Dedifferentiated amniotic fluid mesenchymal stem cell (primary cell): Measurements from ENCODE around the gene DAZAP1.

Experiments used
- DNase-seq: peaks from one replicate; pipeline ENCODE4 v3.0.0-alpha.2; 2016; ENCODE audit errors: extremely low spot score

DAZAP1 gene

DNA sequence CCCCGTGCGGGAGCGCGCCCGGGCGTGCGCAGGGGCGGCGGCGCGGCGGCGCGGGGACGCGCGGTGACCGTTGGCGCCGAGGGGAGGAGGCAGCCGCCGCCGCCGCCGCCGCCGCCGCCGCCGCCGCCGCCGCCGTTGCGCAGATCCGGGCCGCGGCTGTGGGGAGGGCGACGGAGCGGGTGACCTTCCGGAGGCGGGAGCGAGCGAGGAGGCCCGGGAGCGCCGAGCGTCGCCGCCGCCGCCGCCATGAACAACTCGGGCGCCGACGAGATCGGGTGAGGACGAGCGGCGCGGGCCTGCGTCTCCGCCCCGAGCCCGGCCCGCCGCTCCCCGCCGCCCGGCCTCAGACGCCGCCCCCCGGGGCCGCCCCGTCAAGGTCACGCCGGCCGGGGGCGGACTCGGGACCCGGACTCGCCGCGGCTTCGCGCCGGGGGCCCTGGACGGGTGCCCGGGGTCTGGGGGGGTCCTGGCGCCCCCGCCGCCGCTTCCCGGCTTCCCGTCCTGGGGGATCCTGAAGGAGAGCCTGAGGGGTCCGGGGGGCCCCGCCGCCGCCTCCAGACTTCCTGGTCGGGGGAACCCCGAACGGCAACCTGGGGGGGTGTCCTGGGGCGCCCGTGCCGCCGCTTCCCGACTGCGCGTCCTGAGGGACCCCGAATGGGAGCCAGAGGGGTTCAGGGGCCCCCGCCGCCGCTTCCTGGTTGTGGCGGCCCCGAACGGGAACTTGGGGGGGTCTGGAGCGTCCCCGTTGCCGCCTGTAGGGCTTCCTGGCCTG, at the start of gene DAZAP1:
Gene DAZAP1 (plus strand): TSS at position 59 of the 772 bp plus-strand sequence. CDS start 188 bp downstream, at position 247.
- DNase-seq: no peak

DNA sequence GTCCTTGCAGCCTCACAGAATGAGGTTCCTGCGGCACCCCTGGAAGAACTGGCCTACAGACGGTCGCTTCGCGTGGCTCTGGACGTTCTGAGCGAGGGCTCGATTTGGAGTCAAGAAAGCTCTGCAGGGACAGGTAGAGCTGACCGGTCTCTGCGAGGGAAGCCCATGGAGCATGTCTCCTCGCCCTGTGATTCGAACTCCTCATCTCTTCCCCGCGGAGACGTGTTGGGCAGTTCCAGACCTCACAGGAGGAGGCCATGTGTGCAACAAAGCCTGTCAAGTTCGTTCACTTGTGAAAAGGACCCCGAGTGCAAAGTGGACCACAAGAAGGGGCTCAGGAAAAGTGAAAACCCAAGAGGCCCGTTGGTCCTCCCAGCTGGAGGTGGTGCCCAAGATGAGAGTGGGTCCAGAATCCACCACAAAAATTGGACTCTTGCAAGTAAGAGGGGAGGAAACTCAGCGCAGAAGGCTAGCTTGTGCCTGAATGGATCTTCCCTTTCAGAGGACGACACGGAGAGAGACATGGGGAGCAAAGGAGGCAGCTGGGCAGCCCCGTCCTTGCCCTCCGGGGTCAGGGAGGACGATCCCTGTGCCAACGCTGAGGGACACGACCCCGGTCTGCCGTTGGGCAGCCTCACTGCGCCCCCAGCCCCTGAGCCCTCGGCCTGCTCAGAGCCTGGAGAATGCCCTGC, 47.1 kb upstream of the DAZAP1 start:
- no peak for DNase-seq

DNA sequence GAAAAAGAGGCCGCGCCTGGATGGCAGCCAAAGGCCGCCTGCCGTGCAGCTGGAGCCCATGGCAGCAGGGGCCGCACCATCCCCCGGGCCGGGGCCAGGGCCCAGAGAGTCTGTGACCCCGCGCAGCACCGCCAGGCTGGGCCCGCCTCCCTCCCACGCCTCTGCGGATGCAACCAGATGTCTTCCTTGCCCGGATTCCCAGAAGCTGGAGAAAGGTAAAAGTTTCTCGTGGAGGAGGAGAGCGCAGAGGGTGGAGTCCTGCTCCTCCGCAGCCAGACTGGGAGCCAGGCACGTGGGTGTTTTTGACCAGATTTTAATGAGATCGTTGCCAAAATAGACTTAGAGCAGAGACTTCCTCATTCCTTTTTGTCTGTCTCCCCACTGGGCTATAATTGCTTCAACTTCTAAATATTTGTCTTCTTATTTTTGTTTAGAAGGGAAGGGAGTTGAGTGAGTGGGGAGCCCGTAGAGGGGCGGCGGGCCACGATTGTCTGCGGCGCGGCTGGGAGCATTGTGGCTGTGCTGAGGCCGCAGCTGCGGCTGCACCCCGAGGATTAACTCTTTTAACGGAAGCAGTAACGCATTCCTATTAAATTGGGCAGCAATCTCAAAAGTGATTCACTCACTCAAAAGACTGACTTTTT, 46.4 kb upstream of the DAZAP1 start:
- DNase-seq: peak; percentile 74

DNA sequence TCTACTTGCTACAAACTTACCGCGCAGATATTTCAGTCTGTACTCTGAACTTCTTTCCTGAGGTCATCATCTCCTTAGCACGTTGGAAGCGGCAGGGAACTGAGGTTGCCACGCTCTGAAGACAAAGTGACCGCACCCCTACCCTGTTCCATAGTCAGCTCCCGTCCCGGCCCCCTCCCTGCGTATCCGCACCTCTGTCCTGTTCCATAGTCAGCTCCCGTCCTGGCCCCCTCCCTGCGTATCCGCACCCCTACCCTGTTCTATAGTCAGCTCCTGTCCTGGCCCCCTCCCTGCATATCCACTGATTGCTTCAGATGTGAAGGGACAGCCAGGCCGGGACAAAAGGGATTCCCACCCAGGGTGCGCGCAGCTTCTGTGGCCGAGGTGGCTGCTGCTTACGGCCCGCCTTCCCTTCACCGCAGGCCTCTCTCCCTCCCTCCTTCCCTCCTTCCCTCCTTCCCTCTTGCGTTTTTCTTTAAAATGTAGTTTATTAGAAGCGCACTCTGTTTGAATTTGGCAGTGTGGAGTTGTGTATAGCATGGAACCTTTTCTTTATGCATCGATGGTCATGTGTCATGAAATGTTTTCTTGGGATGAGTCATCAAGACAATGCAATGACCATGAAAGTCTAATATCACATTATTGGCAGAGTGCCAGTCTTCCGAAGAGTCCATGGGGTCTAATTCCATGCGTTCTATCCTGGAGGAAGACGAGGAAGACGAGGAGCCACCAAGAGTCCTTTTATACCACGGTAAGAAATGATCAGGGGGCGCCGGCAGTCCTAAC, 45.6 kb upstream of the DAZAP1 start:
- peak; percentile 48 for DNase-seq

DNA sequence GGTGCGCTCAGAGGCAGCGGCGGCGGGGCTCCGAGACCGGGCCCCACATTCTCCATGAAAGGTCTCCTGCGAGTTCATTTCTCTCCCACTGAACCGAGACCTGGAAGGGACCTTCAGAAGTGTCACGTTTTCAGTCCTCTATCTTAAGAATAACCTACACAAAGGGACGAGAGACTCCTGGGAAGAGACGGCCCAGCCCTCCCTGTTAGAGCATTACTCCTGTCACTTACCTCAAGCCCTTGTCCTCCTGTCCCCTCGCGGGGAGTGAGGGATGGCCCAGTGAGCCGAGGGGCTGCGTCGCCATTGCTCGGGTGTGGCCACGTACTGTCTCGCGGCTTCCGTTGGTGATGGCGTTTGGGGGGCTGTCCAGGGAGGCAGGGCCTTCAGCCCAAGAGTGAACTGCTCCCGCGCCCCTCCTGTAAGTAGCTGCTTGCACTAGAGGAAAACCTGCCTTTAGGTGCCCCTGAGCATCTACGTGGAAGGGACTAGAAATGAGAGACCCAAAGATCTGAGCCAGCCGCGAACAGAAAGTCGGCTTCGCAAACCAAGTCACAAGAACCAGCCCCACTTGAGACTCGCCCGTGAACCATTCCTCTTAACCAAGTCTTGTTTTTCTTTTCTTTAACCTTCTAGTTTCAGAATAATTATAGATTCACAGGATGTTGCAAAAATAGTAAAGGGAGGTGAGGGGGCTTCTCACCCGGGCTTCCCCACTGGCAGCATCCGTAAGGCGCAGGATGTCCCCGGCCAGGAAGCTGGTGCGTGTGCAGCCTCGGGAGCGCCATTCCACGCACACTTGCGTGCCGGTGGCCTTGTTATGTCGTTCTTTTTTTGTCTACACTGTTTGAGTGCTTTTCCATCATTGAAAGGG, 44.8 kb upstream of the DAZAP1 start:
- DNase-seq: no peak

DNA sequence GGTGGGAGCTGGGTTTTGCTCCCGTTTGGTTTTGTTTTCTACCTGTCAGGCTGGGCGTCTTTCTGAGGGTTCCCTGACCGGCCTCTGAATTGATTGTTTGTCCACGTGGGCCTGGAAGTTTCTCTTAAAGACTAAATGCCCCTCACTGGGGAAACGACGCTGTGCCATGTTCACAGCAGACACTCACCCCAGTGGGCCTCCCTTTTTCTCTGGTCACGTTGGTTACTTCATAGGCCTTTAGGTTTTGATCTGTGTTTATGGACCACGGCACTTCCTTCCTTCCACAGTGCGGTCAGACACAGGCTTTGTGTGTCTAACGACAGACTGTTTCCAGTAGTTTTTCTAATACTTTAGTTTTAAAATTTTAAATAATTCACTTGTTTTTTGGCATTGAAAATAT, 43.8 kb upstream of the DAZAP1 start:
- no peak for DNase-seq

DNA sequence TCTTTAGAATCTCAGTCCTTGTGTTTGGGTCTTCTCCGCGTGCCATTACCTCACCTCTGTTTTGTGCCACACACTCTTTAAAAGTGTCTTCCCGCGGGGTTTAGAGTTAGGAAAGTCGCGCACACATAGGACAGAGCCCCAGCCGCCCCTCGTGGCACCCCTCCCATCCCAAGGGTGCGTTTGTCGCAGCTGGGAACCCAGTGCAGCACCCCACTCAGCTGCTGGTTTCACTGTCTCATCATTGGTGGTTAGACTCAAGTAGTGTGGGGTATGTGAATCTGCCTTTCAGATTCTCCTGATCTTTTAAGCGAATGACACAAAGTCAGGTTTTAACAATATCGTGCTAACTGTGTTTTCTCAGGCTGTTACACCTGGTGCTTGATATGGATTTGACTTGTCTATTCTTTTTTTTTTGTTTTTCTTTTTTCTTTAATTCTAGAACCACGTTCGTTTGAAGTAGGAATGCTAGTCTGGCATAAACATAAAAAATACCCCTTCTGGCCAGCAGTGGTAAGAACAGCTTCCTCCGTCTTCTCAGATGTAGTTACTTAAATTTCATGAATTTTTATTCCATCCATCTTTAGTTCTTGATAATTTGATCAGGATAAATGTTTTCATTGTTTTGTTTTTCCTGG, 43.2 kb upstream of the DAZAP1 start:
- DNase-seq: no peak

DNA sequence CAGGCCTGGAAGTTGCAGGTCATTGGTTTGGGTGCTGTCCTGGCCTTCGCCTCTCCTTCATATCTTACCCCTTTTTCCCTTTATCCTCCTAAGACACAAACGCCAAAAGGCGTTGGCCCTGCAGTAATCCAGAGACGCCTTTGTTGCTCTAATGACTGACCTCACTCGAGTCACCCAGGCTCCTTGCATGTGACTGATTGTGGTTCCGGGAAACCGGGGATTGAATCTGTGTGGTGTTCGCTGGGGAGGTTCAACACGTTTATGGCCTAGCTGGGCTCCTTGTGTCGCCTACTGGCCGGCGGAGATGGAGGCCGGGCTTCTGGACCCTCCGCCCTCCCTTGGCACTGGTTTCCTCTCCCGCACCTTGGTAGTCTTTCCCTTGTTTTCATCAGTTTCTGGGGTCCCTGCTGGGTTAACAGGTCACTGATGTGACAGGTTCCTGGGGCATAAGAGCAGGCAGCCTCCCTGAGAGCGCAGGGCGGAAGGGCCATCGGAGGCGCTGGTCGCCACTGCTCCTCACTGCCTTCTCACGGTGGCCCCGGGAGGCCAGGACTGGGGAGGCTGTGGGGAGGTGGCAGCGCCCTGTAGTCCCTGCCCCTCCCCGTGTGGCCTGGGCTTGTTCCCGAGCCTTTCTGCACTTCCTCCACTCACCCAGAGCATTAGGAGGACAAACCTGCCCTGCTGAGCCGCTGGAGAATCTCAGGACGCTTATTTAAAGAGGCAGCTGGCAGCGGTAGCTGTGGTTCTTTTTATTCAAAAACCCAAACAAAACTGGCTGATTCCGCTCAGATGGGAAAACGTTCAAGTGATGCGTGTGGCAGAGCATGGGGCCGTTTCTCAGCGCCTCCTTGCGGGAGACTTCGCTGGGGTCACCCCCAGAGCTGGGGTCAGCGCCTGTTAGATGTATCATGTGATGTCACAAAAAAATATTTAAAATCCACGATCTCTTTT, 41.8 kb upstream of the DAZAP1 start:
- DNase-seq: no peak

DNA sequence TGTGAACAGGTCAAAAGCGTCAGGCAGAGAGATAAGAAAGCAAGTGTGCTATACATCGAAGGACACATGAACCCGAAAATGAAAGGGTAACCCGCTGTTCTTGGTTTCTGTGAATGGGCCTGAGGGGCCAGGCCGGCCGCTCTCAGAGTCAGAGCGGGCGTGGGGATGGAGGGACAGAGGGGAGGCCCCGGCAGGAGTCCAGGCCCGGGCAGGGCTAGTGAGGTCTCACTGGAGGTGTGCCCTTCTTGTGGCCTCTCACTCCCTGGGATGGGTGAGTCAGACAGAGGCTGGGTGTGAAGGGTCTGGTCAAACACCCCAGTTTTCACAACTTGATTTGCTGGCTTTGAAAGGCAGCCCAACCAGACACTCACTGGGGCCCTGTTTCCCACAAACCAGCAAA, 41.1 kb upstream of the DAZAP1 start:
- DNase-seq: no peak

DNA sequence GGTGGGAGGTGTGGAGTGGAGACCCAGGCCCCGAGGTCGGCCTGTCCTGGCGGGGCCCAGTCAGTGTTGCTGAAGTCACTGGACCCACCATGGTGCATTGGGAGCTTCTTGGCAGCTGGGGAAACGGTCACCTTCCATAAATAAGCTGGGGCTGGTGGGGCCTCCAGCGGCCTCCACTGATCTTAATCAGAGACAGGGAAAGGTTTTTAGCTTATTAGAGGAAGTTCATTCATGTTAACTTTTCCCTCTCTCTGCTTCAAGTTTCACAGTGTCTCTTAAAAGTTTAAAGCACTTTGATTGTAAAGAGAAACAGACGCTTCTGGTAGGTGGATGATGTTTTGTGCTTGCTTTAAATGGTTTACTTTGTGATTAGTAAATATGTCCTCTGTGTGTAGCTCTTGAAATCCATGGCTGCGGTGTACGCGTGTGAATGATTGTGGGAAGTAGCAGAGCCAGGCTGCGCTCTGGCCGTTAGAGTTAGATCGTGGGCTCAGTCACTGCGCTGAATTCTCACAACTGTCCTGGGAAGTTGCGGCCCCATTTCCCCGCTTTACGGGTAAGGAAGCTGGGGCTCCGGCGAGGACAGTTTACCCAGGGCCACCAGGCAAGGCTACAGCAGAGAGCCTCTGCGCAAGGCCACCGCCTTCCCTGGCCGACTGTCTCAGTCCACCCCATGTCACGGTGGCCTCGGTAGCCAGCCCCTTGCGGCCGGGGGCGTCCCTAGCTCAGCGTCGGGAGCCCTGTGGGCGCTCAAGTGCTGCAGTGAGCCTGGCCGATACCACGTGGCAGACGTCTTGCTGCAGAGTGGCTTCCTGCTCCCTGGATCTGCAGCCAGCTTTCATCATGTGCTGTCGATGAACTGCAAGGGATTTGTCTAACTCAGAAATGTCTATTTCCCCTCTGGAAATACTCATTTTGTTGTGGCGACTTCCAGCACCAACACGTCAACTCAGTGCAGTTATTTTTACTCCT, 40.2 kb upstream of the DAZAP1 start:
- no peak for DNase-seq

DNA sequence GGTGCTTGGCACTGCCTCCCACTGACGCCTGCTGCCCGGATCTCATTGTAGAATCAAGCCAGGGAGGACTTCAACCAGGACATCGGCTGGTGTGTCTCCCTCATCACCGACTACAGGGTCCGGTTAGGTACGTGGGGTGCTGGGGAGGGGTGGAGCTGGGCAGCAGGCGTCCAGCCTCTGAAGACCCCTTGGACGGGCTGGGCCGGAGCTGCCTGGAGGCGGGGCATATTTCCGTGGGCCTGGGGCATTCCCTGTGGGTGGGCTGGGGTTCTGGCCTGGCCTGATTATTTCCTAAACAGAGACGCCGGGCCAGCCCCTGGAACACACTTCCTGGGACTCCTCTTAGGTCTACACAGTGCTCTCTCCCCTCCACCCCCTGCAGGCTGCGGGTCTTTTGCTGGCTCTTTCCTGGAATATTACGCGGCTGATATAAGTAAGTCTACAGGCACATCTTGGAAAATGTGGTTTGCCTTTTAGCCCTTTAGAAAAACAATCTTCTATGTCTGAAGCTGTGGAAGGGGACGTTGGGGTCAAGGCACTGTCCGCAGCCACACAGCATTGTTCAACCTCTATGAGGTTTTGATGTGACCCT, 38.1 kb upstream of the DAZAP1 start:
- no peak for DNase-seq

DNA sequence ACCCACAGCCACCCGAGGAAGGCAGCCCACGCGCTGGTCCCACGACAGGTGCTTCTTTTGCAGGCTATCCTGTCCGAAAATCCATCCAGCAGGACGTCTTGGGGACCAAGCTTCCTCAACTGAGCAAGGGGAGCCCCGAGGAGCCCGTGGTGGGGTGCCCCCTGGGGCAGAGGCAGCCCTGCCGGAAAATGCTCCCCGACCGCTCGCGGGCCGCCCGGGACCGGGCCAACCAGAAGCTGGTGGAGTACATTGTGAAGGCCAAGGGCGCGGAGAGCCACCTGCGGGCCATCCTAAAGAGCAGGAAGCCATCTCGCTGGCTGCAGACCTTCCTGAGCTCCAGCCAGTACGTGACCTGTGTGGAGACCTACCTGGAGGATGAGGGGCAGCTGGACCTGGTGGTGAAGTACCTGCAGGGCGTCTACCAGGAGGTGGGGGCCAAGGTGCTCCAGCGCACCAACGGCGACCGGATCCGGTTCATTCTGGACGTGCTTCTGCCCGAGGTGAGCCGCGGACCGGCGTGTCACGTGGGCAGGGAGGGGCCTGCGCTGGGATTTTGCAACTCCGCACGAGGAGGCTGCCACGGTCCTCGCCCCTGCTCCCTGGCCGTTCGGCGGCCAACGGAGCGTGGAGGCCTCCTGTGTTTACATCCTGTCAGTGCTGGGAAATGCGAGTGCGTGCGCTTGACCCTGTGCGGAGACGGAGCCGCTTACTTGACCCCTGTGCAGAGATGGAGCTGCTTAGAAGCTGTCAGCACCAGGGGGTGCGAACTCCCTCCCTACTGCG, 36.6 kb upstream of the DAZAP1 start:
- no peak for DNase-seq

DNA sequence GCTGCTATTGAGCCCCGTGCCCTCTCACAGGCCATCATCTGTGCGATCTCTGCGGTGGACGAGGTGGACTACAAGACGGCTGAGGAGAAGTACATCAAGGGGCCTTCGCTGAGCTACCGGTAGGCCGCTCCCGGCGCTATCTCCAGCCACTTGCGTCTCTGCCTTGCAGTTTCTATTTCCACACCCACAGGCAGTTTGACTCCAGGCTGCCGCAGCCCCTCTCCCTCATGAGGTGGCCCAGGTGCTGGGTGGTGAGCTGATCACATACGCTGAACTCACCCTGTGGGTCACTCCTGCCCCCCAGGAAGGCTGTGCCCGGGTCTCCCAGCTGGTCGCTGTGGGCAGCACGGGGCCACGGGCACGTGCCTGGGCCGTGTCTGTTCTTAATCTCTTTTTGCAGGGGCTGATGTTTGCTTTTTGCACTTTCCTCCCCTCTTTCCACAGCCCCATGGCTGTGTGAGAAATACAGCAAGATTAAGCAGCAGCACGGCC, 34.3 kb upstream of the DAZAP1 start:
- DNase-seq: no peak

DNA sequence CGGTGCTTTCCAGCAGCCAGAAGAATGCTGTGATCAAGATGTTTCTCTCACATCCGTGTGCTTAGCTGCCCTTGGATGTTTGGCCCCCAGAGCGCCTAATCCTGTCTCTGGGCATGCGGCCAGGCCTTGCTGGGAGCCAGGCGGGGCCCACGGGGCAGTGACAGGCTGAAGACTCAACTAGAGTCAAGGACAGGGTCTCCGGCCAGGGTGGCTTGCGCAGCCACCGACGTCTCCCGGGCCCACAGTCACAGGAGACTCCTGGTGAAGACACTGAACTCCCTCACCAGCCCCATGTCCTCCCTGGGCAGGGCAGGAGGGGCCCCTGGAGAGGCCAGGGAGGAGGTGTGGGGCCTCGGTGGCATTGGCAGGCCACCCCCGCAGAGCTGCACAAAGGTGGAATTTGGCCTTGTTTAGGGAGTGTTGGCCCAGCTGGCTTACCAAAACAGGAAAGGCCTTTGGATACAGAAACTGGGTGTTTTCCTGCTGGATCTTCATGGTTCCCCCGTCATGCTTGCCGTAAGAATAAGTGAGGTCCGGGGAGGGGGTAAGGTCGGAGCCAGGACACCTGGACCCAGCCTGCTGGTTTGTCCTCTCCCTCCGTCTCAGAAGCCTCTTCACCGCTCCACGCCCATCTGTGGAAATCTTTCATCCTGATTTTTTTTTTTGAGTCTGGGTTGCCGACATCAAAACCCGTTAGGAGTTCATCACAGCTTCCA, 33.7 kb upstream of the DAZAP1 start:
- DNase-seq: no peak

DNA sequence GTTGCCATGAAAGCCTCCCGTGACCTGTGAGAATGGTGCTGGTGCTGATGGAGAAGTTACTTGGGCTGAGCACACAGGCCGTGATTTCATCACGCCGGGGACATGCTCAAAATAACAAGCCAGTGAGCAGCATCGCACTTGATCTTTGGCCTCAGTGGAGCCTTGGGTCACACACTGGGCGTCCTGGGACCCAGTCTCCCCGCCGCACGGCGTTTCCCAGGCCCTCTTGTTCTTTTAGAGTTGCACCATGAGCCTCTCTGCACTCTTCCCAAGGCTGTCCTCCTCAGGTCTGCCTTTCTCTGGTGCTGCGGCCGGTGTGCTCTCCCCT, 33.2 kb upstream of the DAZAP1 start:
- no peak for DNase-seq

DNA sequence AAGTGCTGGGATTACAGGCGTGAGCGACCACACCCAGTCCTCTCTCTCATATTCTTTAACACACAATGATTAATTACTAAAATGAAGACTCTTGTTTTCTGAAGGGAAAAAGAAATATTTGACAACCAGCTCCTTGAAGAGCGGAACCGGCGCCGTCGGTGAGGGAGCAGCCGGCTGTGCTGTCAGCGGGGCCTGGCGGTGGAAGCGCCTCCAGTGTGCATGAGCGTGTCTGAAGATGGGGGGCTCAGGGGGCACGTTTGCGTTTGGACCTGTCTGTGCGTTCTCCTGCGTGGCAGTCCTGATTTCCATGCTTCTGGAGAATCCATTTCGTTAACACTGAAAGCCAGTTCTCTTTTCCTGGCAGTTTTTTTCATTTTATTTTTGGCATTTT, 31.0 kb upstream of the DAZAP1 start:
- DNase-seq: no peak
